OCI-LY1 (cell line): ENCODE data around the gene BHLHE23.

Experiments
- CTCF ChIP-seq: fragments of 200-600 bp; sonication (generic), shearing (Covaris generic); IDR thresholded peaks from 2 replicates; pipeline ENCODE4 v1.5.1; 2017; ENCODE audit warnings: mild to moderate bottlenecking, antibody characterized with exemption, low read length, moderate library complexity, mixed read lengths
- EZH2 ChIP-seq: fragments of 200-600 bp; sonication (generic), shearing (Covaris generic); IDR thresholded peaks from 2 replicates; pipeline ENCODE4 v1.8.0; 2017; ENCODE audit warnings: borderline replicate concordance, mixed run types, mild to moderate bottlenecking, antibody characterized with exemption, low read length, moderate library complexity, mixed read lengths

GRCh38 chr20:63051186-63051860, 44.6 kb upstream of the BHLHE23 start:
- TF ChIP-seq CTCF: no peak
- TF ChIP-seq EZH2: no peak
